GM18873 (cell line): ENCODE measurements around the gene PIPOX.

Source experiments
- ATAC-seq: cut with Tn5 transposase; IDR thresholded peaks from one replicate; pipeline ENCODE4 v1.9.1; 2021; ENCODE audit warnings: mild to moderate bottlenecking, moderate library complexity, moderate number of reproducible peaks; ENCODE audit not compliant: unreplicated experiment, low FRiP score

The PIPOX gene

GRCh38 chr17:29045734-29046472, 3.0 kb downstream of the PIPOX start:
- no peak for ATAC-seq

- ATAC-seq = no peak
These were observed 3.5 kb downstream of the PIPOX start for GRCh38 chr17:29046473-29046839.

- ATAC-seq = no peak
These were observed 5.8 kb downstream of the PIPOX start for GRCh38 chr17:29048440-29049368.

GRCh38 chr17:29049541-29050145, 6.7 kb downstream of the PIPOX start:
- ATAC-seq = no peak

GRCh38 chr17:29050176-29050575, 7.2 kb downstream of the PIPOX start:
- no peak for ATAC-seq

GRCh38 chr17:29051194-29051593, 8.3 kb downstream of the PIPOX start:
- ATAC-seq = no peak

- no peak for ATAC-seq
These were observed 8.8 kb downstream of the PIPOX start for GRCh38 chr17:29051731-29052130.

GRCh38 chr17:29054835-29055234, 11.9 kb downstream of the PIPOX start:
- ATAC-seq = no peak

GRCh38 chr17:29057361-29057760, 14.4 kb downstream of the PIPOX start:
- ATAC-seq = no peak

- no peak for ATAC-seq
These were observed 15.4 kb downstream of the PIPOX start for GRCh38 chr17:29058391-29058790.

- ATAC-seq = no peak
These were observed 16.3 kb downstream of the PIPOX start for GRCh38 chr17:29059281-29059680.

GRCh38 chr17:29060475-29060874, 17.5 kb downstream of the PIPOX start:
- ATAC-seq = no peak

GRCh38 chr17:29061036-29061435, 18.1 kb downstream of the PIPOX start:
- ATAC-seq = no peak

GRCh38 chr17:29062215-29062614, 19.3 kb downstream of the PIPOX start:
- ATAC-seq = no peak

GRCh38 chr17:29063992-29064391, 21.1 kb downstream of the PIPOX start:
- no peak for ATAC-seq

GRCh38 chr17:29066047-29066446, 23.1 kb downstream of the PIPOX start:
- ATAC-seq = no peak

- no peak for ATAC-seq
These were observed 23.7 kb downstream of the PIPOX start for GRCh38 chr17:29066606-29067005.

- ATAC-seq = no peak
These were observed 25.9 kb downstream of the PIPOX start for GRCh38 chr17:29068818-29069217.

GRCh38 chr17:29069526-29070041, 26.6 kb downstream of the PIPOX start:
- ATAC-seq = no peak

GRCh38 chr17:29070308-29070707, 27.4 kb downstream of the PIPOX start:
- no peak for ATAC-seq

- ATAC-seq = no peak
These were observed 27.8 kb downstream of the PIPOX start for GRCh38 chr17:29070781-29071180.
